CD4-positive, alpha-beta T cell (primary cell): ENCODE data around the gene MAP3K4. TPM values are rescaled to one million over a fixed set of nuclear protein-coding genes. Genes with fewer than 3 reads are reported as not detected.

ENCODE experiments used
- ATAC-seq: fragments of 200-7000 bp; cut with Tn5 transposase; one replicate; pipeline ENCODE4 v1.10.0; 2022; ENCODE audit warnings: mild to moderate bottlenecking; ENCODE audit not compliant: poor library complexity
- CTCF ChIA-PET: fragments of 350-600 bp; sonication (Branson Sonifier 250); formaldehyde crosslinking; loops from one replicate; lab custom pipeline; 2021; ENCODE audit warnings: antibody characterized with exemption, inconsistent platforms; lab: Charles Lee
- POLR2A ChIA-PET: fragments of 350-600 bp; sonication (Branson Sonifier 250); formaldehyde crosslinking; loops from one replicate; lab custom pipeline; 2021; ENCODE audit warnings: antibody characterized with exemption, inconsistent platforms; lab: Charles Lee
- DNase-seq, 14 experiments: peaks; one replicate each; pipeline ENCODE4 v3.0.0-alpha.2; 2013 to 2020; ENCODE audit warnings: mixed read lengths in 2 of 14
- H3K27ac ChIP-seq, 2 donors: one replicate each; pipeline versions ENCODE4 v1.5.1 to v1.7.0; 2013; ENCODE audit warnings: low read length in 2 of 2, low read depth in 1 of 2, mild to moderate bottlenecking in 1 of 2
- H3K27me3 ChIP-seq, 2 experiments: 1 replicate in 1 of 2; 2 replicates in 1 of 2; pipeline versions ENCODE4 v1.6.1 to v1.7.0; 2013; ENCODE audit warnings: low read length in 2 of 2, control low read depth in 1 of 2, mild to moderate bottlenecking in 1 of 2, moderate library complexity in 1 of 2; ENCODE audit not compliant: insufficient read depth in 2 of 2, control insufficient read depth in 1 of 2
- H3K36me3 ChIP-seq: one replicate; pipeline ENCODE4 v1.6.1; 2013; ENCODE audit warnings: low read length, control low read depth; ENCODE audit not compliant: insufficient read depth
- H3K4me1 ChIP-seq: one replicate; pipeline ENCODE4 v1.6.1; 2013; ENCODE audit warnings: low read length, control low read depth; ENCODE audit not compliant: insufficient read depth
- H3K4me3 ChIP-seq: one replicate; pipeline ENCODE4 v1.5.1; 2013; ENCODE audit warnings: mild to moderate bottlenecking, low read length, moderate library complexity
- H3K9me3 ChIP-seq, 2 experiments: 1 replicate in 1 of 2; 2 replicates in 1 of 2; pipeline versions ENCODE4 v1.6.1 to v1.7.0; 2013; ENCODE audit warnings: low read length in 2 of 2, mild to moderate bottlenecking in 2 of 2, control low read depth in 1 of 2, moderate library complexity in 1 of 2; ENCODE audit not compliant: control insufficient read depth in 1 of 2, insufficient read depth in 1 of 2
- H3K27ac Mint-ChIP-seq: one replicate; pipeline ENCODE4 v1.8.0; 2020; ENCODE audit warnings: mixed read lengths
- H3K27me3 Mint-ChIP-seq: one replicate; pipeline ENCODE4 v1.8.0; 2021; ENCODE audit warnings: mixed read lengths
- H3K36me3 Mint-ChIP-seq: one replicate; pipeline ENCODE4 v1.8.0; 2021; ENCODE audit warnings: low read depth, mixed read lengths
- H3K4me1 Mint-ChIP-seq: one replicate; pipeline ENCODE4 v1.8.0; 2021; ENCODE audit warnings: low read depth, mixed read lengths
- H3K4me3 Mint-ChIP-seq: one replicate; pipeline ENCODE4 v1.8.0; 2020; ENCODE audit warnings: mild to moderate bottlenecking, mixed read lengths
- H3K9me3 Mint-ChIP-seq: one replicate; pipeline ENCODE4 v1.8.0; 2020; ENCODE audit warnings: mixed read lengths
- CTCF ChIP-seq: fragments of 200-600 bp; IDR thresholded peaks from one replicate; pipeline ENCODE4 v1.8.0; 2022; ENCODE audit warnings: antibody characterized with exemption, mild to moderate bottlenecking
- intact Hi-C, 2 experiments: fragments of 100-400 bp; cut with DNase I in 1 of 2; cut with micrococcal nuclease in 1 of 2; formaldehyde crosslinking; loops; one replicate each; pipeline versions ENCODE4 v1.15.1 to v1.9.0; 2023 to 2025; cut with DNase I, micrococcal nuclease
- total RNA-seq, 174 experiments: library from RNA in 2 of 174; stranded (reverse) in 2 of 174; gene quantifications; one replicate each; pipeline ENCODE4 v1.2.3 and lab custom pipeline; 2021 to 2026

MAP3K4 gene
- total RNA-seq, 2 experiments from 2014 or later, result 75.5 to 80.3 TPM

- POLR2A ChIA-PET, result no interaction called here
- H3K4me1 Mint-ChIP-seq, result no peaks in the 10 kb centered on the region
- H3K27ac ChIP-seq, result no peak overlapping the region
Measured at GRCh38 chr6:160963651-160964050, 27.9 kb upstream of the MAP3K4 start.

GRCh38 chr6:160965893-160966292, 25.7 kb upstream of the MAP3K4 start:
- intact Hi-C loops, result no loop called here
- Mint-ChIP-seq H3K36me3 (no peaks in the 10 kb centered on the region), H3K27ac (no peak overlapping the region), H3K27me3 (peaks cover 30% of the 10 kb centered on the region), H3K4me3 (no peak overlapping the region), H3K9me3 (no peaks in the 10 kb centered on the region), H3K4me1 (no peaks in the 10 kb centered on the region)
- ChIA-PET CTCF (no interaction called here), POLR2A (no interaction called here)
- no peak for DNase-seq
- Histone ChIP-seq H3K27ac (no peak overlapping the region), H3K9me3 (no peaks in the 10 kb centered on the region), H3K4me1 (no peaks in the 10 kb centered on the region), H3K4me3 (no peak overlapping the region), H3K27me3 (no peaks in the 10 kb centered on the region), H3K36me3 (no peaks in the 10 kb centered on the region)
- no peak for ATAC-seq
- no peak for TF ChIP-seq CTCF

More at GRCh38 chr6:160963651-160964050, 27.9 kb upstream of the MAP3K4 start:
- CTCF ChIA-PET, result no interaction called here
- no peaks in the 10 kb centered on the region for H3K9me3 ChIP-seq
- Mint-ChIP-seq H3K4me3 (no peak overlapping the region), H3K9me3 (no peaks in the 10 kb centered on the region), H3K36me3 (no peaks in the 10 kb centered on the region), H3K27ac (no peak overlapping the region), H3K27me3 (peaks cover 17% of the 10 kb centered on the region)
- no peaks in the 10 kb centered on the region for H3K36me3 ChIP-seq
- DNase-seq (no peak), ATAC-seq (no peak)
- H3K27me3 ChIP-seq, result no peaks in the 10 kb centered on the region
- H3K4me3 ChIP-seq, result no peak overlapping the region
- H3K4me1 ChIP-seq, result no peaks in the 10 kb centered on the region
- TF ChIP-seq CTCF, result no peak
- intact Hi-C loops, result no loop called here

- DNase-seq (no peak), ATAC-seq (no peak)
- ChIA-PET POLR2A (no interaction called here), CTCF (no interaction called here)
- no peak overlapping the region for H3K27ac ChIP-seq
- no peak overlapping the region for H3K4me3 Mint-ChIP-seq
- no peak for TF ChIP-seq CTCF
- no peaks in the 10 kb centered on the region for H3K27me3 ChIP-seq
- no peak overlapping the region for H3K4me3 ChIP-seq
- H3K27ac Mint-ChIP-seq, result no peak overlapping the region
- H3K9me3 ChIP-seq, result no peaks in the 10 kb centered on the region
- intact Hi-C loops, result no loop called here
- H3K9me3 Mint-ChIP-seq, result no peaks in the 10 kb centered on the region
- H3K27me3 Mint-ChIP-seq, result peaks cover 34% of the 10 kb centered on the region
- no peaks in the 10 kb centered on the region for H3K36me3 Mint-ChIP-seq
- H3K36me3 ChIP-seq, result no peaks in the 10 kb centered on the region
- H3K4me1 ChIP-seq, result no peaks in the 10 kb centered on the region
- no peaks in the 10 kb centered on the region for H3K4me1 Mint-ChIP-seq
Measured at GRCh38 chr6:160966493-160967229, 24.9 kb upstream of the MAP3K4 start.
